DMS 273 (cell line): Measurements from ENCODE around the gene ZHX3.

Experiments used
- DNase-seq: peaks from one replicate; lab custom pipeline; 2025; ENCODE audit not compliant: unreplicated experiment; lab: John Stamatoyannopoulos, UW

The ZHX3 gene

GRCh38 chr20:41173791-41174341 is 143.7 kb downstream of the ZHX3 start:
- DNase-seq, result no peak

GRCh38 chr20:41173161-41173721 is 144.3 kb downstream of the ZHX3 start:
- peak; percentile 83 for DNase-seq

GRCh38 chr20:41172296-41173140 is 145.0 kb downstream of the ZHX3 start:
- DNase-seq, result no peak

GRCh38 chr20:41171736-41172295 is 145.7 kb downstream of the ZHX3 start:
- DNase-seq, result no peak

GRCh38 chr20:41170386-41171105 is 147.0 kb downstream of the ZHX3 start:
- DNase-seq, result no peak

- no peak for DNase-seq
Measured at GRCh38 chr20:41169791-41170351, 147.7 kb downstream of the ZHX3 start.

- DNase-seq, result no peak
Measured at GRCh38 chr20:41169162-41169690, 148.3 kb downstream of the ZHX3 start.

GRCh38 chr20:41168281-41169161 is 149.0 kb downstream of the ZHX3 start:
- DNase-seq, result no peak

- DNase-seq, result no peak
Measured at GRCh38 chr20:41167481-41168253, 149.9 kb downstream of the ZHX3 start.

GRCh38 chr20:41167118-41167470 is 150.4 kb downstream of the ZHX3 start:
- DNase-seq, result no peak

- no peak for DNase-seq
Measured at GRCh38 chr20:41166201-41167117, 151.1 kb downstream of the ZHX3 start.

- no peak for DNase-seq
Measured at GRCh38 chr20:41165001-41165882, 152.3 kb downstream of the ZHX3 start.

- no peak for DNase-seq
Measured at GRCh38 chr20:41163821-41164220, 153.7 kb downstream of the ZHX3 start.

- no peak for DNase-seq
Measured at GRCh38 chr20:41162396-41162795, 155.1 kb downstream of the ZHX3 start.

GRCh38 chr20:41161886-41162285 is 155.6 kb downstream of the ZHX3 start:
- DNase-seq, result no peak

GRCh38 chr20:41160686-41161085 is 156.8 kb downstream of the ZHX3 start:
- no peak for DNase-seq

GRCh38 chr20:41159547-41159946 is 158.0 kb downstream of the ZHX3 start:
- DNase-seq, result no peak
